Stimulated activated CD4-positive, alpha-beta T cell treated with anti-CD3 and anti-CD28 coated beads, Interleukin-4, amount 100 ng/mL, for 48 hours (primary cell): ENCODE data around the gene KLHL41.

ENCODE experiments used
- DNase-seq, 2 donors: peaks; one replicate each; pipeline ENCODE4 v3.0.0-alpha.2; 2020; ENCODE audit warnings: low read depth in 2 of 2

KLHL41 gene

GRCh38 chr2:169509298-169509885, at the start of gene KLHL41:
KLHL41 (plus strand) TSS chr2:169509702; CDS start chr2:169509779, 77 bp downstream.
- no peak for DNase-seq

- no peak for DNase-seq
Measured at GRCh38 chr2:169461143-169461542, 48.4 kb upstream of the KLHL41 start.

- no peak for DNase-seq
Measured at GRCh38 chr2:169462896-169463695, 46.4 kb upstream of the KLHL41 start.

- no peak for DNase-seq
Measured at GRCh38 chr2:169464466-169464865, 45.0 kb upstream of the KLHL41 start.

GRCh38 chr2:169464882-169465281, 44.6 kb upstream of the KLHL41 start:
- DNase-seq: no peak

- DNase-seq: no peak
Measured at GRCh38 chr2:169468841-169469240, 40.7 kb upstream of the KLHL41 start.

GRCh38 chr2:169469952-169470572, 39.4 kb upstream of the KLHL41 start:
- DNase-seq: no peak

GRCh38 chr2:169472249-169472648, 37.3 kb upstream of the KLHL41 start:
- DNase-seq: no peak

GRCh38 chr2:169476459-169476858, 33.0 kb upstream of the KLHL41 start:
- no peak for DNase-seq

- DNase-seq: no peak
Measured at GRCh38 chr2:169478339-169478738, 31.2 kb upstream of the KLHL41 start.

- DNase-seq: no peak
Measured at GRCh38 chr2:169478745-169479256, 30.7 kb upstream of the KLHL41 start.

GRCh38 chr2:169479257-169480078, 30.0 kb upstream of the KLHL41 start, which contains the start of gene BBS5:
BBS5 (plus strand) TSS chr2:169479494; CDS start chr2:169479554, 60 bp downstream.
- DNase-seq: peak; percentile 70 to 76

- no peak for DNase-seq
Measured at GRCh38 chr2:169480079-169480465, 29.4 kb upstream of the KLHL41 start.

GRCh38 chr2:169485650-169486138, 23.8 kb upstream of the KLHL41 start:
- no peak for DNase-seq

GRCh38 chr2:169486487-169486886, 23.0 kb upstream of the KLHL41 start:
- DNase-seq: no peak

GRCh38 chr2:169490834-169491233, 18.7 kb upstream of the KLHL41 start:
- DNase-seq: no peak

GRCh38 chr2:169491378-169491777, 18.1 kb upstream of the KLHL41 start:
- DNase-seq: no peak

- no peak for DNase-seq
Measured at GRCh38 chr2:169493360-169493759, 16.1 kb upstream of the KLHL41 start.

- no peak for DNase-seq
Measured at GRCh38 chr2:169495310-169495928, 14.1 kb upstream of the KLHL41 start.

GRCh38 chr2:169504651-169505050, 4.9 kb upstream of the KLHL41 start:
- no peak for DNase-seq

- no peak for DNase-seq
Measured at GRCh38 chr2:169507698-169508097, 1.8 kb upstream of the KLHL41 start.
